Ovary (tissue), 3 donors: ENCODE results near the gene ATXN1.

Source experiments
- POLR2A ChIP-seq: fragments of 450-650 bp; IDR thresholded peaks from one replicate; pipeline ENCODE4 v1.6.1; 2017; ENCODE audit warnings: antibody characterized with exemption, mild to moderate bottlenecking, moderate library complexity
- TF ChIP-seq, protein P1 (sequence below), 3 donors: fragments of 450-650 bp in 2 of 3; fragments of 200-600 bp in 1 of 3; IDR thresholded peaks; one replicate each; pipeline versions ENCODE4 v1.5.1 to v1.8.0; 2016 to 2022; ENCODE audit warnings: antibody characterized with exemption in 3 of 3, mild to moderate bottlenecking in 1 of 3
- donor health status: DM: no; HTN: no; CAD: no.

- TF ChIP-seq, protein P1, sequence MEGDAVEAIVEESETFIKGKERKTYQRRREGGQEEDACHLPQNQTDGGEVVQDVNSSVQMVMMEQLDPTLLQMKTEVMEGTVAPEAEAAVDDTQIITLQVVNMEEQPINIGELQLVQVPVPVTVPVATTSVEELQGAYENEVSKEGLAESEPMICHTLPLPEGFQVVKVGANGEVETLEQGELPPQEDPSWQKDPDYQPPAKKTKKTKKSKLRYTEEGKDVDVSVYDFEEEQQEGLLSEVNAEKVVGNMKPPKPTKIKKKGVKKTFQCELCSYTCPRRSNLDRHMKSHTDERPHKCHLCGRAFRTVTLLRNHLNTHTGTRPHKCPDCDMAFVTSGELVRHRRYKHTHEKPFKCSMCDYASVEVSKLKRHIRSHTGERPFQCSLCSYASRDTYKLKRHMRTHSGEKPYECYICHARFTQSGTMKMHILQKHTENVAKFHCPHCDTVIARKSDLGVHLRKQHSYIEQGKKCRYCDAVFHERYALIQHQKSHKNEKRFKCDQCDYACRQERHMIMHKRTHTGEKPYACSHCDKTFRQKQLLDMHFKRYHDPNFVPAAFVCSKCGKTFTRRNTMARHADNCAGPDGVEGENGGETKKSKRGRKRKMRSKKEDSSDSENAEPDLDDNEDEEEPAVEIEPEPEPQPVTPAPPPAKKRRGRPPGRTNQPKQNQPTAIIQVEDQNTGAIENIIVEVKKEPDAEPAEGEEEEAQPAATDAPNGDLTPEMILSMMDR (IDR thresholded peaks at IDR 0.05), result no peak
- no peak for TF ChIP-seq POLR2A
Observed at GRCh38 chr6:16333580-16333979, 427.7 kb downstream of the ATXN1 start.
